HepG2 (cell line): Measurements from ENCODE around the gene SLC34A3. TPM values are rescaled to one million over a fixed set of nuclear protein-coding genes. Genes with fewer than 3 reads are reported as not detected.

Source experiments
- AGO2 ChIP-seq: fragments of 200-400 bp; formaldehyde crosslinking; optimal IDR thresholded peaks from 2 replicates; pipeline ENCODE3; 2017; ENCODE audit warnings: mild to moderate bottlenecking, low read depth, low read length, moderate library complexity
- CEBPZ ChIP-seq: IDR thresholded peaks from 2 replicates; pipeline ENCODE4 v1.6.1; 2012; ENCODE audit warnings: low read length, improper control_type of control experiment
- FIP1L1 ChIP-seq: fragments of 200-400 bp; formaldehyde crosslinking; IDR thresholded peaks from 2 replicates; pipeline ENCODE4 v1.6.1; 2018; ENCODE audit warnings: low read depth, mild to moderate bottlenecking, low read length, moderate library complexity, borderline replicate concordance; ENCODE audit not compliant: insufficient read depth
- IRX3 ChIP-seq: sonication (generic); formaldehyde crosslinking; IDR thresholded peaks from 2 replicates; pipeline ENCODE4 v1.8.1; 2023; ENCODE audit warnings: mild to moderate bottlenecking, low read depth, missing genetic modification reagents, borderline replicate concordance
- JDP2 ChIP-seq: sonication (generic); formaldehyde crosslinking; IDR thresholded peaks from 2 replicates; pipeline ENCODE4 v1.8.1; 2022; ENCODE audit warnings: missing genetic modification reagents, borderline replicate concordance
- KAT7 ChIP-seq: IDR thresholded peaks from 2 replicates; pipeline ENCODE4 v1.6.1; 2018; ENCODE audit warnings: borderline replicate concordance, missing compliant biosample characterization
- MEIS1 ChIP-seq: sonication (generic); formaldehyde crosslinking; IDR thresholded peaks from 2 replicates; pipeline ENCODE4 v1.9.0; 2021; ENCODE audit warnings: mild to moderate bottlenecking, missing genetic modification reagents, moderate library complexity, borderline replicate concordance
- MIXL1 ChIP-seq: IDR thresholded peaks from 2 replicates; pipeline ENCODE4 v1.6.1; 2016
- NFIC ChIP-seq: IDR thresholded peaks from 2 replicates; pipeline ENCODE4 v1.6.1; 2012; ENCODE audit warnings: mild to moderate bottlenecking, low read length, inconsistent platforms
- NPAS2 ChIP-seq: sonication (generic); formaldehyde crosslinking; IDR thresholded peaks from 2 replicates; pipeline ENCODE4 v1.8.0; 2022; ENCODE audit warnings: mild to moderate bottlenecking, missing genetic modification reagents, borderline replicate concordance
- RARA ChIP-seq: IDR thresholded peaks from 2 replicates; pipeline ENCODE4 v1.6.1; 2016; ENCODE audit warnings: missing genetic modification reagents, missing compliant biosample characterization
- RBM39 ChIP-seq: fragments of 200-400 bp; formaldehyde crosslinking; IDR thresholded peaks from one replicate; pipeline ENCODE4 v1.6.1; 2018; ENCODE audit warnings: antibody characterized with exemption, mild to moderate bottlenecking, low read depth, low read length; ENCODE audit not compliant: poor library complexity, severe bottlenecking
- ZBTB7A ChIP-seq: sonication (generic); formaldehyde crosslinking; IDR thresholded peaks from 2 replicates; pipeline ENCODE4 v1.8.0; 2022; ENCODE audit warnings: mild to moderate bottlenecking, missing genetic modification reagents
- ZFP82 ChIP-seq: sonication (generic); formaldehyde crosslinking; IDR thresholded peaks from 2 replicates; pipeline ENCODE4 v1.5.1; 2020; ENCODE audit warnings: mild to moderate bottlenecking, missing genetic modification reagents, borderline replicate concordance
- ZMAT3 ChIP-seq: sonication (generic); formaldehyde crosslinking; conservative IDR thresholded peaks from 2 replicates; pipeline ENCODE4 v1.7.0; 2021; ENCODE audit warnings: missing genetic modification reagents
- ZNF501 ChIP-seq: sonication (generic); formaldehyde crosslinking; IDR thresholded peaks from 2 replicates; pipeline ENCODE4 v1.5.1; 2020; ENCODE audit warnings: mild to moderate bottlenecking, moderate library complexity, missing genetic modification reagents
- ZNF530 ChIP-seq: sonication (generic); formaldehyde crosslinking; IDR thresholded peaks from 2 replicates; pipeline ENCODE4 v1.5.0; 2020; ENCODE audit warnings: low read depth, mild to moderate bottlenecking, missing genetic modification reagents
- ZNF572 ChIP-seq: sonication (generic); formaldehyde crosslinking; IDR thresholded peaks from 2 replicates; pipeline ENCODE4 v1.5.1; 2020; ENCODE audit warnings: mild to moderate bottlenecking, missing genetic modification reagents
- ZNF713 ChIP-seq: sonication (generic); formaldehyde crosslinking; IDR thresholded peaks from 2 replicates; pipeline ENCODE4 v1.4.0; 2020; ENCODE audit warnings: mild to moderate bottlenecking, missing genetic modification reagents
- ZNF790 ChIP-seq: sonication (generic); formaldehyde crosslinking; IDR thresholded peaks from 2 replicates; pipeline ENCODE4 v1.8.0; 2022; ENCODE audit warnings: missing genetic modification reagents, mild to moderate bottlenecking, borderline replicate concordance
- polyA plus RNA-seq, 8 experiments: library from polyadenylated mRNA; depleted of rRNA in 3 of 8; stranded (reverse) in 7 of 8; unstranded in 1 of 8; fragments of >200 nt; fragmentation: Illumina TruSeq in 4 of 8; extraction: Trizol in 4 of 8; gene quantifications; 2 replicates each; pipeline versions ENCODE4 v1.2.1 to v1.2.3, GENCODE V29; 2011 to 2016; ENCODE audit warnings: low read depth in 4 of 8, missing spikeins in 1 of 8, mixed read lengths in 1 of 8; ENCODE audit not compliant: insufficient read depth in 1 of 8
- total RNA-seq, 5 experiments: library from RNA; depleted of rRNA; stranded (reverse); fragments of >200 nt; fragmentation: Illumina TruSeq; extraction: Trizol; gene quantifications; 2 replicates each; pipeline ENCODE4 v1.2.3, GENCODE V29; 2016; ENCODE audit warnings: low read depth in 1 of 5
- TF ChIP-seq, protein P1 (sequence below): IDR thresholded peaks from 2 replicates; pipeline ENCODE4 v1.4.0; 2020; ENCODE audit warnings: mild to moderate bottlenecking, missing genetic modification reagents

The SLC34A3 gene
- total and polyA plus RNA-seq, 2 of the 13 experiments (the other 11 are each of a cell fraction or from before 2014, with no cell fraction given) = 0.07 to 1.0 TPM

GRCh38 chr9:137235424-137236237, 4.9 kb downstream of the SLC34A3 start (continued):
- TF ChIP-seq, protein P1, sequence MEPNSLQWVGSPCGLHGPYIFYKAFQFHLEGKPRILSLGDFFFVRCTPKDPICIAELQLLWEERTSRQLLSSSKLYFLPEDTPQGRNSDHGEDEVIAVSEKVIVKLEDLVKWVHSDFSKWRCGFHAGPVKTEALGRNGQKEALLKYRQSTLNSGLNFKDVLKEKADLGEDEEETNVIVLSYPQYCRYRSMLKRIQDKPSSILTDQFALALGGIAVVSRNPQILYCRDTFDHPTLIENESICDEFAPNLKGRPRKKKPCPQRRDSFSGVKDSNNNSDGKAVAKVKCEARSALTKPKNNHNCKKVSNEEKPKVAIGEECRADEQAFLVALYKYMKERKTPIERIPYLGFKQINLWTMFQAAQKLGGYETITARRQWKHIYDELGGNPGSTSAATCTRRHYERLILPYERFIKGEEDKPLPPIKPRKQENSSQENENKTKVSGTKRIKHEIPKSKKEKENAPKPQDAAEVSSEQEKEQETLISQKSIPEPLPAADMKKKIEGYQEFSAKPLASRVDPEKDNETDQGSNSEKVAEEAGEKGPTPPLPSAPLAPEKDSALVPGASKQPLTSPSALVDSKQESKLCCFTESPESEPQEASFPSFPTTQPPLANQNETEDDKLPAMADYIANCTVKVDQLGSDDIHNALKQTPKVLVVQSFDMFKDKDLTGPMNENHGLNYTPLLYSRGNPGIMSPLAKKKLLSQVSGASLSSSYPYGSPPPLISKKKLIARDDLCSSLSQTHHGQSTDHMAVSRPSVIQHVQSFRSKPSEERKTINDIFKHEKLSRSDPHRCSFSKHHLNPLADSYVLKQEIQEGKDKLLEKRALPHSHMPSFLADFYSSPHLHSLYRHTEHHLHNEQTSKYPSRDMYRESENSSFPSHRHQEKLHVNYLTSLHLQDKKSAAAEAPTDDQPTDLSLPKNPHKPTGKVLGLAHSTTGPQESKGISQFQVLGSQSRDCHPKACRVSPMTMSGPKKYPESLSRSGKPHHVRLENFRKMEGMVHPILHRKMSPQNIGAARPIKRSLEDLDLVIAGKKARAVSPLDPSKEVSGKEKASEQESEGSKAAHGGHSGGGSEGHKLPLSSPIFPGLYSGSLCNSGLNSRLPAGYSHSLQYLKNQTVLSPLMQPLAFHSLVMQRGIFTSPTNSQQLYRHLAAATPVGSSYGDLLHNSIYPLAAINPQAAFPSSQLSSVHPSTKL (CRISPR knock-in tag) = no peak
- TF ChIP-seq RARA (peak; percentile 45; the same call in 1 of the 2 replicates), NFIC (no peak), FIP1L1 (no peak), ZBTB7A (peak; percentile 1; the same call in 1 of the 2 replicates), MIXL1 (CRISPR knock-in tag) (0 out of 2 replicates have a peak, but pooled peaks have one; percentile 23), ZNF790 (CRISPR knock-in tag) (peak; percentile 79; the same call in 1 of the 2 replicates), ZMAT3 (peak; percentile 78; the same call in 1 of the 2 replicates), NPAS2 (CRISPR knock-in tag) (no peak), RBM39 (peak; percentile 30), JDP2 (no peak; the same call in 1 of the 2 replicates), CEBPZ (no peak), MEIS1 (no peak), ZNF713 (CRISPR knock-in tag) (no peak), KAT7 (no peak), ZNF530 (no peak), ZNF501 (CRISPR knock-in tag) (no peak; the same call in 1 of the 2 replicates), AGO2 (peak; percentile 42), ZNF572 (CRISPR knock-in tag) (0 out of 2 replicates have a peak, but pooled peaks have one; percentile 19), IRX3 (0 out of 2 replicates have a peak, but pooled peaks have one; percentile 41), ZFP82 (peak; percentile 75)
